ENCODE results near the gene EXOSC10. TPM values are rescaled to one million over a fixed set of nuclear protein-coding genes. Genes with fewer than 3 reads are reported as not detected.
A peak's percentile ranks its signal among the peaks of the same experiment; 100 is the strongest.
"Not testable (repeated sequence)": the region's sequence is repeated elsewhere in the genome, so short reads cannot be mapped to it uniquely, and the experiment has no call there.

EXOSC10 gene
- total RNA-seq, 2 donors from 2014 or later: 37.9 to 83.4 TPM

- Histone ChIP-seq H3K9me3 (no peaks in the 10 kb centered on the region), H3K36me3 (replicated peaks in 1 of 2; ENCODE audit: insufficient read depth in 1 of 2, low read depth in 2 of 2) (peaks cover 11 to 57% of the 10 kb centered on the region in 2 donors), H3K27me3 (no peaks in the 10 kb centered on the region), H3K27ac (no peak overlapping the region), H3K4me3 (no peak overlapping the region), H3K4me1 (no peaks in the 10 kb centered on the region)
- ATAC-seq (no peak), DNase-seq (no peak)
- TF ChIP-seq CTCF (IDR thresholded peaks at IDR 0.05) (no peak), POLR2A (IDR thresholded peaks at IDR 0.05) (no peak)
- intact Hi-C loops (cut with DNase I): no loop called here
- 93 to 100% methylated on average over 2 of the region's 2 CpGs for WGBS, 2 donors
Observed at GRCh38 chr1:11078631-11079030, 21.0 kb downstream of the EXOSC10 start.

GRCh38 chr1:11073398-11073797 lies 26.3 kb downstream of the EXOSC10 start:
- H3K9me3 ChIP-seq; H3K27ac ChIP-seq; DNase-seq; ATAC-seq; H3K4me3 ChIP-seq; H3K27me3 ChIP-seq; intact Hi-C loops (cut with DNase I): not testable (repeated sequence)
- WGBS, 2 donors: 71 to 86% methylated on average over 2 to 7 of the region's 7 CpGs
- Histone ChIP-seq H3K36me3 (replicated peaks in 1 of 2; ENCODE audit: insufficient read depth in 1 of 2, low read depth in 2 of 2) (peaks cover 11 to 40% of the 10 kb centered on the region in 2 donors), H3K4me1 (peaks cover 29% of the 10 kb centered on the region)

- Histone ChIP-seq H3K4me3 (no peak overlapping the region), H3K27ac (peak overlapping the region; percentile 47 to 67 (median 56)), H3K27me3 (no peaks in the 10 kb centered on the region), H3K36me3 (replicated peaks in 1 of 2; ENCODE audit: insufficient read depth in 1 of 2, low read depth in 2 of 2) (peaks cover 17 to 47% of the 10 kb centered on the region in 2 donors), H3K4me1 (peaks cover 29% of the 10 kb centered on the region), H3K9me3 (no peaks in the 10 kb centered on the region)
- intact Hi-C loops (cut with DNase I): no loop called here
- DNase-seq: peak in 3 of 4 donors; percentile 43 to 63 (median 52)
- no peak for ATAC-seq
- TF ChIP-seq CTCF (IDR thresholded peaks at IDR 0.05) (peak in 5 of 7 experiments; percentile 18 to 48 (median 38)), POLR2A (IDR thresholded peaks at IDR 0.05) (no peak)
- 29 to 31% methylated on average over 13 of the region's 13 CpGs for WGBS, 2 donors
Observed at GRCh38 chr1:11072216-11072917, 27.3 kb downstream of the EXOSC10 start.

- Histone ChIP-seq H3K27ac (peak overlapping the region; percentile 44 to 67 (median 56)), H3K9me3 (no peaks in the 10 kb centered on the region), H3K4me1 (peaks cover 29% of the 10 kb centered on the region), H3K36me3 (replicated peaks in 1 of 2; ENCODE audit: insufficient read depth in 1 of 2, low read depth in 2 of 2) (peaks cover 12 to 40% of the 10 kb centered on the region in 2 donors), H3K4me3 (no peak overlapping the region), H3K27me3 (no peaks in the 10 kb centered on the region)
- DNase-seq (peak; percentile 70 to 92 (median 90)), ATAC-seq (peak; percentile 91)
- TF ChIP-seq POLR2A (IDR thresholded peaks at IDR 0.05) (no peak), CTCF (IDR thresholded peaks at IDR 0.05) (no peak)
- 44 to 47% methylated on average over 15 of the region's 15 CpGs for WGBS, 2 donors
- intact Hi-C loops (cut with DNase I): no loop called here
Observed at GRCh38 chr1:11071463-11072215, 28.0 kb downstream of the EXOSC10 start.

GRCh38 chr1:11070876-11071275 lies 28.8 kb downstream of the EXOSC10 start:
- TF ChIP-seq POLR2A (IDR thresholded peaks at IDR 0.05) (no peak), CTCF (IDR thresholded peaks at IDR 0.05) (no peak)
- 75 to 77% methylated on average over 11 of the region's 11 CpGs for WGBS, 2 donors
- peaks cover 12 to 36% of the 10 kb centered on the region in 2 donors for H3K36me3 ChIP-seq (replicated peaks in 1 of 2; ENCODE audit: insufficient read depth in 1 of 2, low read depth in 2 of 2)
- H3K27ac ChIP-seq: peak overlapping the region in 3 of 4 donors; percentile 44 to 67 (median 58)
- ATAC-seq (no peak), DNase-seq (peak in 2 of 4 donors; percentile 7 to 9)
- H3K4me3 ChIP-seq: no peak overlapping the region
- H3K9me3 ChIP-seq: no peaks in the 10 kb centered on the region
- H3K27me3 ChIP-seq: no peaks in the 10 kb centered on the region
- peaks cover 29% of the 10 kb centered on the region for H3K4me1 ChIP-seq
- intact Hi-C loops (cut with DNase I): no loop called here

All from body of pancreas (tissue), 4 donors.